ENCODE results near the gene BTBD2. TPM values are rescaled to one million over a fixed set of nuclear protein-coding genes. Genes with fewer than 3 reads are reported as not detected.

BTBD2 gene
- total RNA-seq, 1 donor from 2014 or later = 118 TPM

- Mint-ChIP-seq H3K27ac (peak overlapping the region; percentile 70), H3K4me3 (no peak overlapping the region), H3K36me3 (no peaks in the 10 kb centered on the region), H3K9me3 (no peaks in the 10 kb centered on the region), H3K4me1 (ENCODE audit: unreplicated experiment) (peaks cover 17% of the 10 kb centered on the region), H3K27me3 (no peaks in the 10 kb centered on the region)
- TF ChIP-seq CTCF (conservative IDR thresholded peaks at IDR 0.05) = no peak
- no peak for DNase-seq (ENCODE audit: extremely low spot score, unreplicated experiment)
Observed at GRCh38 chr19:2057484-2058469, 42.3 kb upstream of the BTBD2 start.

- H3K4me3 Mint-ChIP-seq = no peak overlapping the region
- H3K9me3 Mint-ChIP-seq = no peaks in the 10 kb centered on the region
- H3K4me1 Mint-ChIP-seq (ENCODE audit: unreplicated experiment) = peaks cover 9% of the 10 kb centered on the region
- no peak for TF ChIP-seq CTCF (conservative IDR thresholded peaks at IDR 0.05)
- H3K27ac Mint-ChIP-seq = no peak overlapping the region
- no peaks in the 10 kb centered on the region for H3K27me3 Mint-ChIP-seq
- DNase-seq (ENCODE audit: extremely low spot score, unreplicated experiment) = no peak
- H3K36me3 Mint-ChIP-seq = no peaks in the 10 kb centered on the region
Observed at GRCh38 chr19:2056837-2057192, 41.3 kb upstream of the BTBD2 start.

- Mint-ChIP-seq H3K4me3 (peak overlapping the region; percentile 41), H3K4me1 (ENCODE audit: unreplicated experiment) (peaks cover 9% of the 10 kb centered on the region), H3K36me3 (no peaks in the 10 kb centered on the region), H3K27me3 (no peaks in the 10 kb centered on the region), H3K27ac (peak overlapping the region; percentile 39), H3K9me3 (no peaks in the 10 kb centered on the region)
- DNase-seq (ENCODE audit: extremely low spot score, unreplicated experiment) = peak; percentile 69
- no peak for TF ChIP-seq CTCF (conservative IDR thresholded peaks at IDR 0.05)
Observed at GRCh38 chr19:2055931-2056836, 40.7 kb upstream of the BTBD2 start.

GRCh38 chr19:2054763-2055162 is 39.2 kb upstream of the BTBD2 start:
- no peak for DNase-seq (ENCODE audit: extremely low spot score, unreplicated experiment)
- no peak for TF ChIP-seq CTCF (conservative IDR thresholded peaks at IDR 0.05)
- H3K36me3 Mint-ChIP-seq = no peaks in the 10 kb centered on the region
- no peak overlapping the region for H3K4me3 Mint-ChIP-seq
- peaks cover 5% of the 10 kb centered on the region for H3K4me1 Mint-ChIP-seq (ENCODE audit: unreplicated experiment)
- H3K27me3 Mint-ChIP-seq = no peaks in the 10 kb centered on the region
- H3K9me3 Mint-ChIP-seq = no peaks in the 10 kb centered on the region
- H3K27ac Mint-ChIP-seq = peak overlapping the region; percentile 39

- no peaks in the 10 kb centered on the region for H3K36me3 Mint-ChIP-seq
- no peak for TF ChIP-seq CTCF (conservative IDR thresholded peaks at IDR 0.05)
- H3K27me3 Mint-ChIP-seq = no peaks in the 10 kb centered on the region
- no peaks in the 10 kb centered on the region for H3K9me3 Mint-ChIP-seq
- no peak overlapping the region for H3K27ac Mint-ChIP-seq
- H3K4me3 Mint-ChIP-seq = no peak overlapping the region
- no peak for DNase-seq (ENCODE audit: extremely low spot score, unreplicated experiment)
- peaks cover 5% of the 10 kb centered on the region for H3K4me1 Mint-ChIP-seq (ENCODE audit: unreplicated experiment)
Observed at GRCh38 chr19:2053601-2054389, 38.3 kb upstream of the BTBD2 start.
